ENCODE results near the gene LRRK1.

The LRRK1 gene

DNA sequence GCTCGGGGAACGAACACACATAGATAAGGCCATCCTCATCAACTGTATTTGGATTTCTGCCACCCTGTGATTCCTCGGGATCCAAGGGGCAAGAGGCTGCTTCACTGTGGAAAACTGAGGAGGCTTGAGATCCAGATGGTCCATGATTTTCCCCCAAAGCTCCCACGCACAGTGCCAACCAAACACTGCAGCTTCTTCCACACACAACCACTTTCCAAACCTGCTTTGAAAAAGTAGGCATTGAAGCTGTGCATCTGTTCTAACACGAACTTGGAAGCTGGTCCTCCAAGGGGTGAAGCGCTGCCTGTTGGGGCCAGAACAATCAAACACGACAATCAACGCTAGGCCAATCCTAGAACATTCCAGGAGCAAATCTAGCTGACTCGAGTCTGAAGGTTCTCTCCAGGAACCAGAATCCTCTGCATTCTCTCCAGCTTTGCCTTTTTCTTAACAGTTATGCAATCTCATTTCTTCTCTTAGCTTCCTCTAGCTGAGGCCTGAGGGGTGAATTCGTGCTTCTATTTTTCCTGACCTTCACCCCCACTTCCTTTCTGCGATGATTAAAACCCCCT is 104.4 kb downstream of the LRRK1 start:
- Histone ChIP-seq H3K56ac (ENCODE audit: low read length) (peak overlapping the region; percentile 7), H2BK5ac (ENCODE audit: low read length) (no peak overlapping the region), H3K4me2 (ENCODE audit: low read length) (no peak overlapping the region), H3K27me3 (ENCODE audit: insufficient read depth, low read length, poor library complexity) (no peaks in the 10 kb centered on the region), H2BK15ac (replicated peaks; ENCODE audit: low read depth) (no peak overlapping the region), H3K9ac (ENCODE audit: low read length) (no peak overlapping the region), H3K4me3 (ENCODE audit: low read length) (no peak overlapping the region), H3K4me1 (ENCODE audit: control insufficient read depth, low read depth, low read length) (no peaks in the 10 kb centered on the region), H3K36me3 (ENCODE audit: control insufficient read depth, insufficient read depth, low read length) (no peaks in the 10 kb centered on the region), H3K4ac (ENCODE audit: low read depth, low read length) (no peak overlapping the region), H3K79me1 (ENCODE audit: low read length) (no peaks in the 10 kb centered on the region), H3K18ac (ENCODE audit: low read length) (no peak overlapping the region), H3K27ac (ENCODE audit: low read depth, low read length) (no peak overlapping the region), H3K23ac (ENCODE audit: low read length) (no peak overlapping the region), H4K8ac (ENCODE audit: low read depth, low read length) (no peak overlapping the region), H2BK120ac (ENCODE audit: low read depth, low read length) (no peak overlapping the region), H2AK5ac (ENCODE audit: low read length) (no peak overlapping the region), H4K5ac (ENCODE audit: low read length) (no peak overlapping the region), H3K79me2 (ENCODE audit: control insufficient read depth, insufficient read depth, low read length) (no peaks in the 10 kb centered on the region)
- no peak for DNase-seq
- no CpG with 5 or more reads among the region's 11 CpGs for WGBS (ENCODE audit: extremely low coverage, insufficient coverage, low lambda C conversion rate)

DNA sequence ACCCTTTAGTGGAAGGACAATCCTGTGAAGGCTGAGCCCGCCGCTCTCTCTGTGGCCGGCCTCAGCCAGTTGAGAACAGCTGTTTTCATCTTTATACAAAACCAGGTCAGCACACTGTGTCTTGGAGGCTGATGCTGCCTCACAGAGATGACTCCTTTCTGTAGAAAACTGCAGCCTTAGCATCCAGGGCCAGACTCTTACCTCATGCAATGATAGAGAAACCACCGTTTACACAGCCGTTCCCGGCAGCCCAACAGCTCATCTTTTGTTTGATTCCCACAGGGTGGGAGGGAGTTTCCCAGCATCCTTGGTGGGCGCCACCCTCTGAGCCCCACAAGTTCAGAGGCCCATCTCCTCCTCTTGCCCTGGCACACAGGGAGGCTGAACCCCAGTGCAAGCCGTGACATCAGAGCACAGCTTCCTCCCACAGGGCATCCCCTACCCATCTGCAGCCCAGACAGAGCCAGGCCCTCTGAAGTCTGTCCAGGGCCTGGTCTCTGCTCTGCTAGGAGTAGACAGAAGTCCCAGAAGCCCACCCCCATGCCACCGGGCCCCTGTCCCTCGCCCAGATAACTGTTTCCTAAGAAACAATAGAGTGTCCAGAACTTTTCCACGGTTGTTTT is 105.0 kb downstream of the LRRK1 start:
- Histone ChIP-seq H2BK15ac (replicated peaks; ENCODE audit: low read depth) (no peak overlapping the region), H3K9ac (ENCODE audit: low read length) (no peak overlapping the region), H3K56ac (ENCODE audit: low read length) (no peak overlapping the region), H3K4me1 (ENCODE audit: control insufficient read depth, low read depth, low read length) (no peaks in the 10 kb centered on the region), H2BK5ac (ENCODE audit: low read length) (no peak overlapping the region), H3K36me3 (ENCODE audit: control insufficient read depth, insufficient read depth, low read length) (no peaks in the 10 kb centered on the region), H2BK120ac (ENCODE audit: low read depth, low read length) (no peak overlapping the region), H3K27me3 (ENCODE audit: insufficient read depth, low read length, poor library complexity) (no peaks in the 10 kb centered on the region), H3K18ac (ENCODE audit: low read length) (no peak overlapping the region), H2AK5ac (ENCODE audit: low read length) (no peak overlapping the region), H3K23ac (ENCODE audit: low read length) (no peak overlapping the region), H3K4me3 (ENCODE audit: low read length) (no peak overlapping the region), H4K8ac (ENCODE audit: low read depth, low read length) (no peak overlapping the region), H3K79me2 (ENCODE audit: control insufficient read depth, insufficient read depth, low read length) (no peaks in the 10 kb centered on the region), H3K4me2 (ENCODE audit: low read length) (no peak overlapping the region), H3K27ac (ENCODE audit: low read depth, low read length) (no peak overlapping the region), H3K79me1 (ENCODE audit: low read length) (no peaks in the 10 kb centered on the region), H3K4ac (ENCODE audit: low read depth, low read length) (no peak overlapping the region), H4K5ac (ENCODE audit: low read length) (no peak overlapping the region)
- DNase-seq = no peak
- WGBS (ENCODE audit: extremely low coverage, insufficient coverage, low lambda C conversion rate) = no CpG with 5 or more reads among the region's 11 CpGs

DNA sequence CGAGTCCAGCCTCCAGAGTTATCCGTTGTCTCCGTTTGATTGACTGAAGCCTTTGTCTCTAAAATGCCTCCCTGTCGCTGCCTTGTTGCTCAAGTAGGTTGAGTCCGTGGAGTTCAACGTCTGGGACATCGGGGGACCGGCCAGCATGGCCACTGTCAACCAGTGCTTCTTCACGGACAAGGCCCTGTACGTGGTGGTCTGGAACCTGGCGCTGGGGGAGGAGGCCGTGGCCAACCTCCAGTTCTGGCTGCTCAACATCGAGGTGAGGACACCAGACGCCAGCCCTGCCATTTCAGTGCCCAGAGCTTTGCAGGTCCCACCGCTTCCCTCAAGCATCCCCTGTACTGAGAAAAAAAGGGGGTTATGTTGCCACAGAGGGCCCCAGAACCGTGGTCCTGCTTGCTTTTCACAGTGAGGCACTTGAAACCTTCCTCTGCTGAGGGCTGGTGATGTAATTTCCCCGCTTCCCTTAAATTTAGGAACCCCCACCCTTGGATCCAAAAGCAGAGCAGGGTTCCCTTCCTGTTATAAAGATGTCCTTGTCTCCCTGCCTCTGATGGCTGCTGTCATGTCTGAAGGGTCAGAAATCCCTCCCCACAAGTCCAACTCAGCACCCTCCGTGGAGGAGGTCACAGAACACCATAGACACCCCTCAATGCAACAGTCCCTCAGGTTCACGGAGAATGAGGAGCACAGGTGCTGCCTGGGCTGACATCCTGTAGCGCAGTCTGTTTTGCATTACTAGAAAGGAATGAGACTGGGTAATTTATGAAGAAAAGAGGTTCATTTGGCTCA is 105.7 kb downstream of the LRRK1 start:
- H3K4me3 ChIP-seq (ENCODE audit: low read length) = no peak overlapping the region
- no peak overlapping the region for H4K5ac ChIP-seq (ENCODE audit: low read length)
- WGBS (ENCODE audit: extremely low coverage, insufficient coverage, low lambda C conversion rate) = no CpG with 5 or more reads among the region's 20 CpGs
- no peak overlapping the region for H2AK5ac ChIP-seq (ENCODE audit: low read length)
- H3K27ac ChIP-seq (ENCODE audit: low read depth, low read length) = no peak overlapping the region
- H3K4me1 ChIP-seq (ENCODE audit: control insufficient read depth, low read depth, low read length) = no peaks in the 10 kb centered on the region
- no peaks in the 10 kb centered on the region for H3K36me3 ChIP-seq (ENCODE audit: control insufficient read depth, insufficient read depth, low read length)
- no peak overlapping the region for H2BK5ac ChIP-seq (ENCODE audit: low read length)
- H3K79me2 ChIP-seq (ENCODE audit: control insufficient read depth, insufficient read depth, low read length) = no peaks in the 10 kb centered on the region
- H3K79me1 ChIP-seq (ENCODE audit: low read length) = no peaks in the 10 kb centered on the region
- H2BK15ac ChIP-seq (replicated peaks; ENCODE audit: low read depth) = no peak overlapping the region
- no peak overlapping the region for H3K4ac ChIP-seq (ENCODE audit: low read depth, low read length)
- no peak overlapping the region for H3K9ac ChIP-seq (ENCODE audit: low read length)
- no peak overlapping the region for H3K18ac ChIP-seq (ENCODE audit: low read length)
- DNase-seq = no peak
- H3K23ac ChIP-seq (ENCODE audit: low read length) = no peak overlapping the region
- no peaks in the 10 kb centered on the region for H3K27me3 ChIP-seq (ENCODE audit: insufficient read depth, low read length, poor library complexity)
- no peak overlapping the region for H3K56ac ChIP-seq (ENCODE audit: low read length)
- H2BK120ac ChIP-seq (ENCODE audit: low read depth, low read length) = no peak overlapping the region
- H3K4me2 ChIP-seq (ENCODE audit: low read length) = no peak overlapping the region
- H4K8ac ChIP-seq (ENCODE audit: low read depth, low read length) = no peak overlapping the region

DNA sequence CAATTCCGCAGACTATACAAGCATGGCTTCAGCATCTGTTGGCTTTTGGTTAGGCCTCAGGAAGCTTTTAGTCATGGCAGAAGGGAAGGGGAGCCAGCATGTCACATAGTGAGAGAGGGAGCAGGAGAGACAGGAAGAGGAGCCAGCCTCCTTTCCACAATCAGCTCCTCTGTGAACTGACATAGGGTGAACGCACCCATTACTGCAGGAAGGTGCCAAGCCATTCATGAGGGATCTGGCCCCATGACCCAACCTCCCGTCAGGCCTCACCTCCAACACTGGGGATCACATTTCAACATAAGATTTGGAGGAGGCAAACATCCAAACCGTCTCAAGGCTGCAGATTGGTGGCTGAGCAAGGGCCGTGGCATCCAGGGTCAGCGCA is 106.3 kb downstream of the LRRK1 start:
- WGBS (ENCODE audit: extremely low coverage, insufficient coverage, low lambda C conversion rate) = no CpG with 5 or more reads among the region's 6 CpGs

DNA sequence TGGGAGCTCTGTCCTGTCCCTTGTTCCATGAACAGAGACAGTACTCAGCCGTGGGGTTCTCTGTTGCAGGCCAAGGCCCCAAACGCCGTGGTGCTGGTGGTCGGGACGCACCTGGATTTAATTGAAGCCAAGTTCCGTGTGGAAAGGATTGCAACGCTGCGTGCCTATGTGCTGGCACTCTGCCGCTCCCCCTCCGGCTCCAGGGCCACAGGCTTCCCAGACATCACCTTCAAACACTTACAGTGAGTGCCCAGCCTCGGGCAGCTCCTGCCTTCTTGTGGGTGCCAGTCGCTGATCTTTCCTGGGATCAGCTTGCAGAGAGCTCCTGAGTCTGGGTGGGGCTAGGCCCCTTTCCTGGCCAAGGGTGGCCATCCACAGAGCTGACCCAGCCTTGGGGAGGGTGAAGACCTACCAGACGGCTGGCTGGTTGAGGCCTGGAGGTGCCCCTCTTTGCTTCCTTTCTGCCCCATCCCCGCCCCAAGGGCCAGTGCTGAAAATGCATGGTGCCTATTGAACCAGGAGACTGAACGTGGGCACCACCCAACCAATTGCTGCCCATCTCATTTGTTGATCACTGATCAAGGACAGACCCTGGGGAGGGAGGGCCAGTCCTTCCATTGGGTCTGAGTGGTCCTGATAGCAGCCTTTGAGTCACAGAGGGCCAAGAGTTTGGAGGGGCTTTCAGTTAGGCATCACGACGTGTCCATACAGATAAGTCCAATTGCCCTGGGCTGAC is 106.9 kb downstream of the LRRK1 start:
- no peak overlapping the region for H3K27ac ChIP-seq (ENCODE audit: low read depth, low read length)
- no peak overlapping the region for H3K23ac ChIP-seq (ENCODE audit: low read length)
- no peak overlapping the region for H3K56ac ChIP-seq (ENCODE audit: low read length)
- no peak overlapping the region for H3K4me3 ChIP-seq (ENCODE audit: low read length)
- H3K79me2 ChIP-seq (ENCODE audit: control insufficient read depth, insufficient read depth, low read length) = no peaks in the 10 kb centered on the region
- no peak overlapping the region for H3K18ac ChIP-seq (ENCODE audit: low read length)
- H3K4me1 ChIP-seq (ENCODE audit: control insufficient read depth, low read depth, low read length) = no peaks in the 10 kb centered on the region
- no peaks in the 10 kb centered on the region for H3K79me1 ChIP-seq (ENCODE audit: low read length)
- H4K5ac ChIP-seq (ENCODE audit: low read length) = no peak overlapping the region
- H3K4ac ChIP-seq (ENCODE audit: low read depth, low read length) = no peak overlapping the region
- no peak overlapping the region for H2BK5ac ChIP-seq (ENCODE audit: low read length)
- no peak overlapping the region for H2BK15ac ChIP-seq (replicated peaks; ENCODE audit: low read depth)
- no peaks in the 10 kb centered on the region for H3K27me3 ChIP-seq (ENCODE audit: insufficient read depth, low read length, poor library complexity)
- H2AK5ac ChIP-seq (ENCODE audit: low read length) = no peak overlapping the region
- no peak for DNase-seq
- H2BK120ac ChIP-seq (ENCODE audit: low read depth, low read length) = no peak overlapping the region
- no peak overlapping the region for H3K4me2 ChIP-seq (ENCODE audit: low read length)
- no peak overlapping the region for H4K8ac ChIP-seq (ENCODE audit: low read depth, low read length)
- no CpG with 5 or more reads among the region's 17 CpGs for WGBS (ENCODE audit: extremely low coverage, insufficient coverage, low lambda C conversion rate)
- H3K9ac ChIP-seq (ENCODE audit: low read length) = no peak overlapping the region
- H3K36me3 ChIP-seq (ENCODE audit: control insufficient read depth, insufficient read depth, low read length) = no peaks in the 10 kb centered on the region

More for the DNA sequence above, 106.3 kb downstream of the LRRK1 start:
- no peak overlapping the region for H2AK5ac ChIP-seq (ENCODE audit: low read length)
- no peak overlapping the region for H4K5ac ChIP-seq (ENCODE audit: low read length)
- H3K18ac ChIP-seq (ENCODE audit: low read length) = no peak overlapping the region
- DNase-seq = no peak
- H3K4me1 ChIP-seq (ENCODE audit: control insufficient read depth, low read depth, low read length) = no peaks in the 10 kb centered on the region
- H3K4me2 ChIP-seq (ENCODE audit: low read length) = no peak overlapping the region
- no peaks in the 10 kb centered on the region for H3K27me3 ChIP-seq (ENCODE audit: insufficient read depth, low read length, poor library complexity)
- H3K56ac ChIP-seq (ENCODE audit: low read length) = no peak overlapping the region
- H3K79me2 ChIP-seq (ENCODE audit: control insufficient read depth, insufficient read depth, low read length) = no peaks in the 10 kb centered on the region
- no peaks in the 10 kb centered on the region for H3K79me1 ChIP-seq (ENCODE audit: low read length)
- H3K4ac ChIP-seq (ENCODE audit: low read depth, low read length) = no peak overlapping the region
- H3K4me3 ChIP-seq (ENCODE audit: low read length) = no peak overlapping the region
- H3K23ac ChIP-seq (ENCODE audit: low read length) = no peak overlapping the region
- H2BK120ac ChIP-seq (ENCODE audit: low read depth, low read length) = no peak overlapping the region
- H3K27ac ChIP-seq (ENCODE audit: low read depth, low read length) = no peak overlapping the region
- H4K8ac ChIP-seq (ENCODE audit: low read depth, low read length) = no peak overlapping the region
- no peaks in the 10 kb centered on the region for H3K36me3 ChIP-seq (ENCODE audit: control insufficient read depth, insufficient read depth, low read length)
- H2BK5ac ChIP-seq (ENCODE audit: low read length) = no peak overlapping the region
- H3K9ac ChIP-seq (ENCODE audit: low read length) = no peak overlapping the region
- no peak overlapping the region for H2BK15ac ChIP-seq (replicated peaks; ENCODE audit: low read depth)

Data from mesendoderm (in vitro differentiated cells).